GM21390 (cell line): ENCODE measurements around the gene ITIH5.

Experiments used
- ATAC-seq: cut with Tn5 transposase; IDR thresholded peaks from one replicate; pipeline ENCODE4 v1.9.1; 2021; ENCODE audit not compliant: unreplicated experiment

ITIH5 gene

GRCh38 chr10:7635408-7636125 is 31.2 kb downstream of the ITIH5 start:
- no peak for ATAC-seq

DNA sequence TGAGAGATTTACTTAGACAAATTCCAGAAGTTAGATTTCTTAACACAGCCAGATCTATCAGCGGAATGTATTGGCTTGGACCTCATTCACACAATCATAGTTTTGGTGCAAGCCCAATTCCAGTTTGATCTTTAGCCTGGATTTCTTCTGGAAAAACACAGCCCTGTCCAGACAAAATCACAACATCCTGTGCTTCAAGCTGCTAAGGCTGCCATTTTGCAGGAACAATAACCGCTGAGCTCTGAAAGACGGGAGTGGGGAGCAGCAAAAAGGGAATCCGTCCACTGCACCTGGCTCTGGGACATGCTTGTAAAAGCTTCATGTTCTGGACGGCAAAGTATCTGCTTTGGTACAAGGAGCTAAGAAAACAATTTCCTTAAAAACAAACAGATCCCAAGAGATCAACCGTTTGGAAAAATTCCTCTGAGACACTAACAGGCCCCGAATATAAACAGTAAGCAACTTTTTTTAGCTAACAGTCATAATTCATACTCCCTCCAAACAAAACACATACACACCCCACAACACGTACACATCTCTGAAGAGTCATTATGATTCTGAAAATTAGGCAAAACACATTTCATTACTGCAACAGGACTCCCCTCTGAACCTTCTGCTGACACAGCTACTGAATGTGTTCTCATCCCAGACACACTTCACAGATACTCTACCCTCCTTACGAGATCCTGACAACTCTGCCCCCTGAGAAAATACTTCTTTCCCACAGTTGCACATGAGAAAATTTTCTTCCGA is 32.4 kb downstream of the ITIH5 start:
- no peak for ATAC-seq

DNA sequence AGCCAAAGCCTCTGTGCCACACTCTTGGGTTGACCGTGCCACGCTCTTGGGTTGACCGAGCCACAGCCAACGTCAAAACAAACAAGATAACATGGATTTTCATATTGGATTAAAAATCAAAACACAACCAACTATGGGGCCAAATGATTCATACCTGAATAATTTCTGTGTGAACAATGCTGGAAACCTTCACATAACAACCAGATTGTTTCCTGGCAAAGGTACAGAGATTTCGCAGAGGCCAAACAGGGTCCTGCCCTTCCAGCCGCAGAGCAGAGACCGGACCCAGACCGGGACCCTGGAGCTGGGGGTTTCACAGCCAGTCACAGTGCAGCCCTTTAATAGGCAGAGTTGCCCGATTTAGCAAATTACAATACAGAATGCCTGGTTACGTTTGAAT is 40.5 kb downstream of the ITIH5 start:
- no peak for ATAC-seq

GRCh38 chr10:7625836-7626235 is 40.9 kb downstream of the ITIH5 start:
- ATAC-seq: no peak

DNA sequence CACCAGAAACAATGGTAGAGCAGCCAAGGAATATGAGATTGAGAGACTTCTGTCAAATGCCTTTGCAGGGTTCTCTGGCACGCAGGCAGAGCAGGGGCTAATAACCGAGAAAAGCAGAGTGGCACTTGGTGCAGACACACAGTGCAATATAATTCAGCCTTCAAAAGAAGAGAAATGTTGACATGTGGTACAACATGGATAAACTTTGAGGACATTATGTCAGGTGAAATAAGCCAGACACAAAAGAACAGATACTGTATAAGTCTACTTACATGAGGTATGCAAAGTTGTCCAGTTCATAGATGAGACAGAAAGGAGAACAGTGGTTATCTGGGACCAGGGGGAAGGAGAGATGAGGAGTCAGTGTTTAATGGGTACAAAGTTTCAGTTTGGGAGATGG is 41.8 kb downstream of the ITIH5 start:
- ATAC-seq: no peak

- no peak for ATAC-seq
Measured at GRCh38 chr10:7622969-7623368, 43.8 kb downstream of the ITIH5 start.

GRCh38 chr10:7618461-7618860 is 48.3 kb downstream of the ITIH5 start:
- no peak for ATAC-seq

GRCh38 chr10:7611909-7612308 is 54.9 kb downstream of the ITIH5 start:
- no peak for ATAC-seq

DNA sequence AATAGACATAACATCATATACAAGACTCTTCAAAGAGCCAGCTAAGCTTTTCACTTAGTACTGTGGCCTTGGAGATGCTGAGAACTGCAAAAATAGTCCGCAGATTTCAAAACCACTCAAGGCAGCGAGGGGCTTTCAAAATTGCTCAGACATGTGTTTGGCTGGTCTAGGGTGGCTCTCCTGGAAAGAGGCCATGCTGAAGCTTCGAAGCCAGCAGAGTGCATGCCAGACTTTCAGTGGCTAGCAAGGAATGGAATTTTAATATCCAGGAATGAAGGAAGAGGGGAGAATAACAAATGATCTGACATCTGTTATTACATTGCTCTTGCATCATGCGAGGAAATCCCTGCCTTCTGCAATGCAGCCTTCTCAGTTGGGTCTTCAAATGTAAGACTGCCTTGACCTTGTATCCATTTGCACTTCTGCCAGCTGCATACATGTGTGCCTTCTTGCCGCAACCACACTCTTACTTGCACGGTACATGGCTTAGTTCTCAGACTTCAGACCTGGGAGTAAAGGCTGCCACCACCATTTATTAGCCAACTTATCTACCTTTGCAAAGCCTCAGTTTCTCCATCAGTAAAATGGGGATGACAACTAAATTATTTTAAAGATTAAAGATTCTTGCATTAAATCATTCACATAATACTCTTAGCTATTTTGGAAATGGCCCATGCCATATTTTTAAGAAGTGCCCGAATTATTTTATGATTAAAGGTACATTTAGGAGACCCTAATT is 55.9 kb downstream of the ITIH5 start:
- ATAC-seq: no peak

DNA sequence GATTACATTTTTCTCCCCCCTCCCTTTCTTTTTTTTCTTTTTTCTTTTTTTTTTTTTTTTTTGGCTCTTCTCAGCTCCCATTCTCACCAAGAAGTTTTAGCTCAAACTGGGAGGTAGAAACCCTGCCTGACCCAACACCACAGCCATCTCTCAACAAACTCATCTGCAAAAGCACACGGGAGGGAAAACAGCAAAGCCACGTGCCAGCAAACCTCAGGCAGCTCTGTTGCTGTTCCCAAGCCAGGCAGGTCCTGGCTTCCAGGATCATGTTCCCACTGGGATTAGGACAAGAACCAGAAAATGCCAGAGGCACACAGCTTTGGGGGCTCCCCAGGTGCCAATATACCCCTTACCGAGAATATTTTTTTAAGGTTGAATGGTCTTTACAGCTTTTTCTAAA is 56.7 kb downstream of the ITIH5 start:
- no peak for ATAC-seq

- no peak for ATAC-seq
Measured at GRCh38 chr10:7609556-7609955, 57.2 kb downstream of the ITIH5 start.

DNA sequence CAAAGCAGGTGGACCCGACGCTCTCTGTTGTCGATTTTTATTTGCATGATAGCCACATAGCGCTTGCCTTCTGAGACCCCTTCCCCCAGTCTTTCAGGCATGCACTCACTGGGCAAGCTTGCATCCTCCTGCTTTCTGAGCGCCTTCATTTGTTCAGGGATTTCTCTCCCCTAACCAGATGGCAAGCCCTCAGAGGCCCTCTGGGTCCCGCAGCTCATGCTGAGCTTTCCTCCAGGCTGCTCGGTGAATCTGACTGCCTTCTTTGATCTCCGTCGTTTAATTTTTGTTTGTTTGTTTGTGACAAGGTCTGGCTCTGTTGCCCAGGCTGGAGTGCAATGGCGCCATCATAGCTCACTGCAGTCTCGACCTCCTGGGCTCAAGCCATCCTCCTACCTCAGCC is 58.8 kb downstream of the ITIH5 start:
- ATAC-seq: no peak

DNA sequence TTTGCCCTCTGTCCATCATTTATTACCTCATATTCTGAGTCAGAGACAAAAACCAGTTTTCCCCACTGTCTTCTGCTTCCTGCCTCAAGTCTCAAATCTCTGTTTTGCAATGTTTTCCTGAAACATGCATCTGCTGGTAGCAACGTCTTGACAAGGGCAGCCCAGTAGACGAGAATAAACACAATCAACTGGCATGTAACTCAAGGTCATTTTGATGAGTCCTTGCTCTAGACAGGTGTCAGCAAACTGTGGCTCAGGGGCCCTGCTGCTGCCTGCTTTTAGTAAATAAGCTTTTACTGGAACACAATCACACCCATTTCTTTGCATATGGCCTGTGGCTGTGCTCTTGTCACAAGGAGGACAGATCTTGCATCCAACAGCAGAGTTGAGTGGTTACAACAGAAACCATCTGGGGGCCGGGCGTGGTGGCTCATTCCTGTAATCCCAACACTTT is 59.8 kb downstream of the ITIH5 start:
- no peak for ATAC-seq

DNA sequence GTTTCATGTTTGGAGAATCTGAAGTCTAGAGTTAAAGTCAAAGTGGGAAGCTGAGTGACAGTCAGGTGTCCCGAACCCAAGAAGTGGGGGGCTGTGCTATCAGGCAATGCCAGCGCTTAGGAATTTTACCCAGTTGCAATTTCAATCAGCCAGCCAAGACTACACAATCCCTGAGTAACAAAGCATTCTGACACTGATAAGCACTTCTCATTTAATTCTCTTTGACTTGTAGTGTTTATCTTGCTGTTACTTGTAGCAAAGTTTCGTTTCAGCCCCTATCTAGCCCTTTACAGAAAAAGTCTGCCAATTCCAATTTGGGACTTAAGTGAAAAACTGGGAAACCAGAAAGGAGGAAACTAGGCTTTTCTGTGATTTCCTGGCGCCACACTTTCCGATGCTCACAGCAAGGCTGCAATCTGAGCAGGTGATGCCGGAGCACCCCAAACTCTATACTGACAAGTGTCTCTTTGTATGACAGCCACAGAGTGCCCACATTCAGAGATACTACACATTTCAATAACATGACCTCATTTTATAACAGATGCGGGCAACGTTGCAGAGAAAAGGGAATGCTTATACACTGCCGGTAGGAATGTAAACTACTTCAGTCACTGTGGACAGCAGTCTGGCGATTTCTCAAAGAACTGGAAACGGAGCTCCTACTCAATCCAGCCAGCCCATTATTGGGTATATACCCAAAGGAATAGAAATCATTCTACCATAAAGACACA is 61.0 kb downstream of the ITIH5 start:
- no peak for ATAC-seq

DNA sequence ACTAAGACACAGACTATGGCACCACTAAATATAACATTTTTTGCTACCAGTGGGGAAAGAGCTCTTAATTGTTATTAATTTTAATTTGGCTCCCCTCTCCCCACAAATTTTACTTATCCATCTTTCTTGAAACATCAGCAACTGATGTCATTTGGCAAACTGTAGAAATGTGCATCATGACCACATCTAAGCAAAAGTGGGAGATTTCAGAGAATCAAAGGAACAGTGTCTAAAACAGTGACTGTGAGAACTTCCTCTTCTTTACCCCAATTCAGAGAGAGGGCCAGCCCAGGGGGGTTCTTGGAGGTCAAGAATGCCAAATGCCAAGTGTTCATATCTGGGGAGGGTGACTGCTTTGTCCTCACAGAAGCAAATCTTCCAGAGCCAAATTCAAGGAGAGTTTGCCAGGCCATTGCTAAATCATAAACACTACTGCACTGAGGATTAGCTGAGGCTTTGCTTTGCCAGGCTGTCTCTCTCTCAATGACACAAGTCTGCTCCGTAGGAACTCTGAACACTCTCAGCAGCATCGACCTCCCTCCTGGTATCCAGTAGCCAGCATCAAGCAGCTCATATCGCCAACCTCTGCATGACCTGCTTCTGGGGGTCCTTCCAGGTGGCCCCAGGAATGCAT is 65.6 kb downstream of the ITIH5 start:
- ATAC-seq: no peak

- no peak for ATAC-seq
Measured at GRCh38 chr10:7598771-7599170, 68.0 kb downstream of the ITIH5 start.

DNA sequence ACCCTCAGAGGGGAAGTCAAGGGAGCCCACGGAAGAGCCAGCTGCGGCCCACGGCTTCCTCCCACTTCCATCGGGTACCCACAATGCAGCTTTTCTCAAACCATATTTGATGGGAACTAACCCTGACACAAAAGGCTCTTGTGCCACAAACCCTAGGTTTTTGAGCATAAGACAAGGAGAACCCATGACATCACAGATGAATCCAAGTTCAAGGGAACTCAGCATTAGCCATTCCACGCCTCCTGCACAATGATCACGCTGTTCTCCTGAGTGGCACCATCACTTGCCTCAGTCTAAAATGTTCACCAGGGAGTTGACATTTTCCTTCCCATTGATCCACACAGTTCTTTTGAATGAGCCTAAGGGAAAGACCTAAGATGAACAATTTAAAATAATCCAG is 70.4 kb downstream of the ITIH5 start:
- no peak for ATAC-seq

GRCh38 chr10:7593905-7594304 is 72.9 kb downstream of the ITIH5 start:
- ATAC-seq: no peak

DNA sequence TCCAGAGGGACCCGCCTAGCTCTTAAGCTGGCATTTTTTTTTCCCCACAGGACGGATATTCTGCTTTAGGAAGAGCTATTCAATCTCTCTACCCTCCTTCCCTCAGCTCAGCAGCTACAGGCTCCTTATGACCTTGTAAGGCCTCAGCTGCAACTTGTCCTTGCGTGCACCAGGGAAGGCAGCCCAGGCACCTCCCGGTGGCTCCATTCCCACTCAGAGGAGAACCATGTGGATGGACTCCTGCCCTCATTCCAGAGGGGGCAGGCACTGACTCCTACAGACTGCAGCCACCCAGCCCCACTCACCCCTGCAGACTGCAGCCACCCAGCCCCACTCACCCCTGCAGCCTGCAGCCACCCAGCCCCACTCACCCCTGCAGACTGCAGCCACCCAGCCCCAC is 73.7 kb downstream of the ITIH5 start:
- ATAC-seq: no peak

DNA sequence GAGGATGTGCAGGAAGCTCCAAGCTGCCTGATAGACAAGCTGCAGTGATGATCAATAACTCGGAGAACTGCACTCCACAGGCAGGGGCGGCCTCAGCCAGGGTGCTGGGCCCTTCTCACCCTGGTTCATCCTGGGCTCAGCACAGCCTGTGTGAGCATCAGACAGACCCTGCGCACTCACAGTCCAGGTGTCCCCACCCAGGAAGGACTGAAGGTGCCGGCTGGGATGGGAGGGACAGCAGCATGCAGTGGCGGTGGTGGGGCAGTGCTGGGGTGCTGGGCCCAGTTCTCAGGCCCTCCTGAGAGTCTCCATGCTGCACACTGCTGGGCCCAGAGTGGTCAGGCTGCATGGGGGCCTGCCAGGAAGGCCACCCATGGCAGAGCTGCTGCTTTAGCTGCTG is 74.1 kb downstream of the ITIH5 start:
- no peak for ATAC-seq

DNA sequence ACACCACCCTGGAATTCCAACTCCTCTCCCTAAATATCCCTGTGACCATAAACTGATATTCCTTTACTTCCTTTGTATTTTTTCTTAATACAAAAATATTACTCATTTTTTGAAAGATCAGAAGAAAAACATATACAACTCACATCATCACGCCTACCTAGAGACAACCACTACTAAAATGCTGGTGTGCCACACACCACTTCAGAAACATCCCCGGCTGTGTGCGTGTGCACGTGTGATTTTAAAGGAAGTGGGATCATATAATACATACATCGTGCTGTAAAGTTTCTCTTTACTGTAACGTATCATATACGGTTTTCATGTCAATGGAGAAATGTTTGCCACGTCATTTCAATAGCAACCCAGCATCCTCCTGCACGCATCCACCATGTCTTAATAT is 76.5 kb downstream of the ITIH5 start:
- no peak for ATAC-seq
